ENCODE measurements around the gene SFMBT2. TPM values are rescaled to one million over a fixed set of nuclear protein-coding genes. Genes with fewer than 3 reads are reported as not detected.

The SFMBT2 gene
- total RNA-seq, 4 donors from 2014 or later: 0.60 to 8.6 (median 2.5) TPM

- peak overlapping the region; percentile 73 to 79 (median 74) for H3K27ac ChIP-seq
- in situ Hi-C loops (cut with MboI; ENCODE audit: low pct_ligation_motif_present in 1 of 4, low pct_unique_long_range_greater_than_20kb in 1 of 4, low sequenced_read_pairs in 3 of 4): loop anchor here (10.0 to 25.0 kb wide), 4 partner anchors 143 to 745 kb away; no protein-coding TSS in a partner anchor
Measured at GRCh38 chr10:7407368-7408290, 3.2 kb downstream of the SFMBT2 start.

GRCh38 chr10:7406712-7407333 is 4.0 kb downstream of the SFMBT2 start:
- WGBS, 2 donors (ENCODE audit: low coverage in 1 of 2): 78 to 79% methylated on average over 5 to 14 of the region's 14 CpGs
- Histone ChIP-seq H3K9me3 (no peaks in the 10 kb centered on the region), H3K27me3 (peaks cover 46% of the 10 kb centered on the region), H3K36me3 (no peaks in the 10 kb centered on the region), H3K4me3 (no peak overlapping the region), H3K27ac (peak overlapping the region in 3 of 4 donors; percentile 73 to 79 (median 74)), H3K4me1 (peaks cover 5 to 28% (median 19%) of the 10 kb centered on the region in 4 donors)
- in situ Hi-C loops (cut with MboI; ENCODE audit: low pct_ligation_motif_present in 1 of 4, low pct_unique_long_range_greater_than_20kb in 1 of 4, low sequenced_read_pairs in 3 of 4): loop anchor here (10.0 to 25.0 kb wide), 4 partner anchors 142 to 745 kb away; no protein-coding TSS in a partner anchor
- no peak for TF ChIP-seq POLR2AphosphoS5 (IDR thresholded peaks at IDR 0.05)
- intact Hi-C loops (cut with DNase I; ENCODE audit: low total_unique reads): no loop called here
- no peak for DNase-seq

More at GRCh38 chr10:7407368-7408290, 3.2 kb downstream of the SFMBT2 start:
- Histone ChIP-seq H3K4me3 (peak overlapping the region in 3 of 4 donors; percentile 55 to 66 (median 58)), H3K27me3 (peaks cover 54% of the 10 kb centered on the region), H3K9me3 (no peaks in the 10 kb centered on the region), H3K36me3 (no peaks in the 10 kb centered on the region), H3K4me1 (peaks cover 5 to 36% (median 27%) of the 10 kb centered on the region in 4 donors)
- peak; percentile 48 for DNase-seq
- TF ChIP-seq EP300 (IDR thresholded peaks at IDR 0.05; ENCODE audit: low read depth) (no peak), POLR2A (IDR thresholded peaks at IDR 0.05) (no peak), POLR2AphosphoS5 (IDR thresholded peaks at IDR 0.05) (no peak), CTCF (IDR thresholded peaks at IDR 0.05) (no peak)
- intact Hi-C loops (cut with DNase I; ENCODE audit: low total_unique reads): no loop called here
- 41% methylated on average over 68 of the region's 77 CpGs; no CpG with 5 or more reads in 1 of the 2 donors for WGBS, 2 donors (ENCODE audit: low coverage in 1 of 2)

- Histone ChIP-seq H3K36me3 (no peaks in the 10 kb centered on the region), H3K9me3 (no peaks in the 10 kb centered on the region), H3K27me3 (peaks cover 34% of the 10 kb centered on the region), H3K27ac (no peak overlapping the region), H3K4me3 (no peak overlapping the region), H3K4me1 (peaks cover 0 to 19% (median 12%) of the 10 kb centered on the region in 4 donors)
- WGBS, 2 donors (ENCODE audit: low coverage in 1 of 2): 24 to 75% methylated on average over 1 to 4 of the region's 4 CpGs
- in situ Hi-C loops (cut with MboI; ENCODE audit: low pct_ligation_motif_present in 1 of 4, low pct_unique_long_range_greater_than_20kb in 1 of 4, low sequenced_read_pairs in 3 of 4) (loop anchor here (10.0 to 25.0 kb wide), 4 partner anchors 141 to 743 kb away; no protein-coding TSS in a partner anchor), intact Hi-C loops (cut with DNase I; ENCODE audit: low total_unique reads) (no loop called here)
- no peak for DNase-seq
- TF ChIP-seq CTCF (IDR thresholded peaks at IDR 0.05) (no peak), POLR2A (IDR thresholded peaks at IDR 0.05) (no peak), EP300 (IDR thresholded peaks at IDR 0.05; ENCODE audit: low read depth) (no peak), POLR2AphosphoS5 (IDR thresholded peaks at IDR 0.05) (no peak)
Measured at GRCh38 chr10:7405637-7406036, 5.2 kb downstream of the SFMBT2 start.

- in situ Hi-C loops (cut with MboI; ENCODE audit: low pct_ligation_motif_present in 1 of 4, low pct_unique_long_range_greater_than_20kb in 1 of 4, low sequenced_read_pairs in 3 of 4) (loop anchor here (10.0 to 25.0 kb wide), 4 partner anchors 139 to 741 kb away; no protein-coding TSS in a partner anchor), intact Hi-C loops (cut with DNase I; ENCODE audit: low total_unique reads) (no loop called here)
- H3K4me1 ChIP-seq: peaks cover 0 to 15% (median 10%) of the 10 kb centered on the region in 4 donors
- H3K27me3 ChIP-seq: peaks cover 14% of the 10 kb centered on the region
- WGBS, 2 donors (ENCODE audit: low coverage in 1 of 2): 31 to 55% methylated on average over 1 of the region's 1 CpG
- no peak overlapping the region for H3K27ac ChIP-seq
- H3K36me3 ChIP-seq: no peaks in the 10 kb centered on the region
- DNase-seq: no peak
- TF ChIP-seq POLR2AphosphoS5 (IDR thresholded peaks at IDR 0.05) (no peak), EP300 (IDR thresholded peaks at IDR 0.05; ENCODE audit: low read depth) (no peak)
- H3K4me3 ChIP-seq: no peak overlapping the region
- H3K9me3 ChIP-seq: no peaks in the 10 kb centered on the region
Measured at GRCh38 chr10:7403620-7404019, 7.2 kb downstream of the SFMBT2 start.
